IMR-90 (cell line): ENCODE measurements around the gene PCSK5. TPM values are rescaled to one million over a fixed set of nuclear protein-coding genes. Genes with fewer than 3 reads are reported as not detected.

Experiments used
- ATAC-seq: fragments of 200-7000 bp; cut with Tn5 transposase; 2 replicates; pipeline ENCODE4 v1.9.1; 2020; ENCODE audit warnings: low read depth, mild to moderate bottlenecking, moderate library complexity
- BruUV-seq: library from RNA; stranded (reverse); fragments of 400-500 nt; replicated peaks from 2 replicates; lab custom pipeline; 2021; lab: Mats Ljungman, UMichigan
- CTCF ChIA-PET: fragments of 300-600 bp; formaldehyde crosslinking; extraction: SDS; loops from one replicate; lab custom pipeline; 2021; ENCODE audit warnings: antibody characterized with exemption; lab: Yijun Ruan, JAX
- POLR2A ChIA-PET: fragments of 300-600 bp; sonication (Branson Sonifier 250); formaldehyde crosslinking; loops from one replicate; lab custom pipeline; 2022; ENCODE audit warnings: antibody characterized with exemption; ENCODE audit not compliant: unreplicated experiment; lab: Charles Lee
- DNase-seq: peaks from one replicate; pipeline ENCODE4 v3.0.0; 2013
- H2AFZ ChIP-seq: replicated peaks from 2 replicates; pipeline ENCODE3; 2013; ENCODE audit warnings: low read length, mild to moderate bottlenecking; ENCODE audit not compliant: poor library complexity
- H2AK5ac ChIP-seq: 2 replicates; pipeline ENCODE4 v1.6.1; 2013; ENCODE audit warnings: low read depth, low read length, inconsistent platforms
- H2AK9ac ChIP-seq: replicated peaks from 2 replicates; pipeline ENCODE3; 2013; ENCODE audit warnings: mild to moderate bottlenecking, low read depth, low read length, moderate library complexity; ENCODE audit not compliant: poor library complexity
- H2BK120ac ChIP-seq: 2 replicates; pipeline ENCODE4 v1.6.1; 2013; ENCODE audit warnings: low read depth, low read length, inconsistent platforms
- H2BK15ac ChIP-seq: 3 replicates; pipeline ENCODE4 v1.6.1; 2013; ENCODE audit warnings: low read depth, low read length, inconsistent platforms
- H2BK20ac ChIP-seq: 2 replicates; pipeline ENCODE4 v1.6.1; 2013; ENCODE audit warnings: low read depth, mild to moderate bottlenecking, inconsistent platforms, low read length, moderate library complexity
- H2BK5ac ChIP-seq: 2 replicates; pipeline ENCODE4 v1.6.1; 2013; ENCODE audit warnings: mild to moderate bottlenecking, low read depth, low read length, inconsistent platforms; ENCODE audit not compliant: poor library complexity, severe bottlenecking
- H3K14ac ChIP-seq: replicated peaks from 2 replicates; pipeline ENCODE4 v1.6.1; 2013; ENCODE audit warnings: low read depth, low read length, inconsistent platforms
- H3K18ac ChIP-seq: 2 replicates; pipeline ENCODE4 v1.6.1; 2013; ENCODE audit warnings: low read depth, low read length, control low read depth
- H3K23ac ChIP-seq: 2 replicates; pipeline ENCODE4 v1.6.1; 2013; ENCODE audit warnings: low read depth, low read length, inconsistent platforms
- H3K27ac ChIP-seq: 2 replicates; pipeline ENCODE4 v1.5.1; 2013; ENCODE audit warnings: mild to moderate bottlenecking, control low read depth, low read length; ENCODE audit not compliant: insufficient read depth
- H3K27me3 ChIP-seq: 2 replicates; pipeline ENCODE4 v1.6.1; 2013; ENCODE audit warnings: low read length; ENCODE audit not compliant: control insufficient read depth, insufficient read depth
- H3K36me3 ChIP-seq: 2 replicates; pipeline ENCODE4 v1.6.1; 2013; ENCODE audit warnings: low read length, mixed read lengths; ENCODE audit not compliant: control insufficient read depth, insufficient read depth
- H3K4ac ChIP-seq: 2 replicates; pipeline ENCODE4 v1.6.1; 2013; ENCODE audit warnings: low read depth, low read length, inconsistent platforms
- H3K4me1 ChIP-seq: 2 replicates; pipeline ENCODE4 v1.6.1; 2013; ENCODE audit warnings: low read length, mixed read lengths; ENCODE audit not compliant: control insufficient read depth, insufficient read depth
- H3K4me2 ChIP-seq: 2 replicates; pipeline ENCODE4 v1.6.1; 2013; ENCODE audit warnings: low read depth, mild to moderate bottlenecking, control low read depth, low read length, moderate library complexity
- H3K4me3 ChIP-seq: 2 replicates; pipeline ENCODE4 v1.5.1; 2013; ENCODE audit warnings: low read depth, mild to moderate bottlenecking, control low read depth, low read length, moderate library complexity; ENCODE audit not compliant: insufficient read depth
- H3K56ac ChIP-seq: 2 replicates; pipeline ENCODE4 v1.6.1; 2013; ENCODE audit warnings: low read length, inconsistent platforms; ENCODE audit not compliant: insufficient read depth; ENCODE audit errors: extremely low read depth
- H3K79me1 ChIP-seq, 2 experiments: 2 replicates each; pipeline ENCODE4 v1.6.1; 2013; ENCODE audit warnings: low read length in 2 of 2, inconsistent platforms in 1 of 2, low read depth in 1 of 2
- H3K9ac ChIP-seq: 2 replicates; pipeline ENCODE4 v1.6.1; 2013; ENCODE audit warnings: low read depth, low read length, control low read depth
- H3K9me1 ChIP-seq: 2 replicates; pipeline ENCODE4 v1.6.1; 2013; ENCODE audit warnings: low read length, inconsistent platforms; ENCODE audit not compliant: insufficient read depth
- H3K9me3 ChIP-seq: 2 replicates; pipeline ENCODE4 v1.6.1; 2013; ENCODE audit warnings: low read length; ENCODE audit not compliant: control insufficient read depth, insufficient read depth
- H4K20me1 ChIP-seq: 2 replicates; pipeline ENCODE4 v1.6.1; 2013; ENCODE audit warnings: low read length, inconsistent platforms; ENCODE audit not compliant: insufficient read depth
- H4K5ac ChIP-seq: 2 replicates; pipeline ENCODE4 v1.6.1; 2013; ENCODE audit warnings: mild to moderate bottlenecking, low read depth, low read length, control low read depth
- H4K8ac ChIP-seq, 2 experiments: 2 replicates each; pipeline ENCODE4 v1.6.1; 2013; ENCODE audit warnings: low read depth in 2 of 2, low read length in 2 of 2, control low read depth in 1 of 2, inconsistent platforms in 1 of 2
- H4K91ac ChIP-seq: 2 replicates; pipeline ENCODE4 v1.6.1; 2013; ENCODE audit warnings: low read depth, low read length, inconsistent platforms; ENCODE audit not compliant: insufficient read depth
- BHLHE40 ChIP-seq: fragments of 150-350 bp; IDR thresholded peaks from 2 replicates; pipeline ENCODE4 v1.6.1; 2016; ENCODE audit warnings: mild to moderate bottlenecking, low read depth, low read length
- CEBPB ChIP-seq: IDR thresholded peaks from 2 replicates; pipeline ENCODE4 v1.6.1; 2012; ENCODE audit warnings: low read depth, low read length, improper control_type of control experiment
- POLR2A ChIP-seq: IDR thresholded peaks from 2 replicates; pipeline ENCODE4 v1.6.1; 2012; ENCODE audit warnings: mild to moderate bottlenecking, low read depth, low read length
- RAD21 ChIP-seq: IDR thresholded peaks from 2 replicates; pipeline ENCODE4 v1.6.1; 2012; ENCODE audit warnings: low read length, improper control_type of control experiment
- RFX5 ChIP-seq: IDR thresholded peaks from 2 replicates; pipeline ENCODE4 v1.8.0; 2012; ENCODE audit warnings: low read depth, mild to moderate bottlenecking, low read length, moderate library complexity
- WGBS, 2 experiments: methylation state at CpG; one replicate each; pipeline versions ENCODE4 v1.1.5 to v1.1.7; 2013; ENCODE audit warnings: missing lambda C conversion rate in 2 of 2; ENCODE audit not compliant: insufficient read length in 1 of 2; ENCODE audit errors: extremely low coverage in 2 of 2; 5-methylcytosine and 5-hydroxymethylcytosine counted together
- dilution Hi-C: fragments of 300-500 bp; cut with HindIII; formaldehyde crosslinking; loops from one replicate; pipeline ENCODE4 v1.14.3; 2018; ENCODE audit warnings: low sequenced_read_pairs; ENCODE audit not compliant: unreplicated experiment
- in situ Hi-C: fragments of 300-500 bp; cut with MboI; formaldehyde crosslinking; loops from 3 replicates; pipeline ENCODE4 v1.14.3; 2019; ENCODE audit warnings: low sequenced_read_pairs, inconsistent platforms, mixed read lengths
- intact Hi-C: fragments of 100-400 bp; cut with micrococcal nuclease; formaldehyde crosslinking; loops from 2 replicates; pipeline ENCODE4 v1.10.0; 2022
- polyA plus RNA-seq, 3 experiments: library from polyadenylated mRNA; depleted of rRNA; stranded (reverse); fragments of >200 nt; gene quantifications; 2 replicates each; pipeline ENCODE4 v1.2.3, GENCODE V29; 2012; ENCODE audit warnings: low replicate concordance in 1 of 3
- total RNA-seq: library from RNA; depleted of rRNA; stranded (reverse); fragments of >200 nt; gene quantifications from 2 replicates; pipeline ENCODE4 v1.2.3, GENCODE V29; 2012
- TF ChIP-seq, protein P1 (sequence below): conservative IDR thresholded peaks from 2 replicates; pipeline ENCODE4 v1.5.1; 2012; ENCODE audit warnings: mild to moderate bottlenecking, low read depth, low read length, improper control_type of control experiment

PCSK5 gene
- total and polyA plus RNA-seq, 2 of the 4 experiments (the other 2 are of a cell fraction): 1.5 to 3.0 TPM

DNA sequence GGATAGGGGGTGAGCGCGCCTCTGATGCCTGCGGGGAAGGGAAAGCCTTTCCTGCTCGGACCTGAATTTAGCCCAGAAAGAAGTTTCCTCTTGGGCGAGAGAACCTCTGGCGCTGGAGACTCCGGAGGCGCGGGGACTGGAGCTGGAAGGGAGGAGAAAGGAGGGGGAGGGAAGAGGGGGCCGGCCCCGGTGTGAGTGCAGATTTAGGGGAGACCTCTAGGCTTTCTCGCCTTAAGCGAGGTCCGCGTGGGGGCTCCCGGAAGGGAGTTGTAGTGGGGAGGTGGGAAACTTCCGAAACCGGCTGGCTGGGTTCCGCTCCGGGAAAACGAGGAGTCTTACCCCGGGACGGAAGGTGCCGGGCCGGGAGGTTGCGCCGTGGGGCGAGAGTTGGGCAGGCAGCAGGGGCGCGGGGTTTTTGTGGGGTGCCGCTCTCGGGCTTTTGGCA, 1.3 kb downstream of the PCSK5 start:
- Histone ChIP-seq H3K27ac (peak overlapping the region; percentile 39; the same call in 1 of the 2 replicates), H2BK120ac (no peak overlapping the region), H2BK20ac (no peak overlapping the region), H2BK5ac (no peak overlapping the region), H3K4ac (no peak overlapping the region), H3K18ac (no peak overlapping the region; the same call in 1 of the 2 replicates), H2AK9ac (no peak overlapping the region), H2AFZ (peak overlapping the region; percentile 85), H3K4me1 (no peaks in the 10 kb centered on the region), H3K4me3 (peak overlapping the region; percentile 64), H3K27me3 (no peaks in the 10 kb centered on the region), H3K79me1 (0 out of 4 replicates have a peak, but pooled peaks cover 0 to 4% of the 10 kb centered on the region in 2 experiments), H3K14ac (no peak overlapping the region), H3K36me3 (no peaks in the 10 kb centered on the region), H3K4me2 (peak overlapping the region; percentile 94), H4K20me1 (no peaks in the 10 kb centered on the region), H4K8ac (no peak overlapping the region), H2AK5ac (no peak overlapping the region), H4K91ac (no peak overlapping the region), H3K9me3 (no peaks in the 10 kb centered on the region), H3K56ac (no peak overlapping the region), H4K5ac (no peak overlapping the region), H2BK15ac (no peak overlapping the region), H3K23ac (no peak overlapping the region), H3K9ac (peak overlapping the region; percentile 79), H3K9me1 (no peaks in the 10 kb centered on the region)
- no peak for ATAC-seq
- CTCF ChIA-PET: interaction anchor here (1.0 kb wide), 1 partner anchor 403 kb away, joined by 4 read pairs; no protein-coding TSS in a partner anchor
- dilution Hi-C loops: no loop called here
- BruUV-seq: no TSS peak
- POLR2A ChIA-PET: no interaction called here
- intact Hi-C loops: loop anchor here (2.0 to 10.0 kb wide), 9 partner anchors 106 to 501 kb away; partner anchors contain the start of gene RFK
- no peak for TF ChIP-seq RFX5
- TF ChIP-seq RAD21: no peak
- TF ChIP-seq POLR2A: no peak
- TF ChIP-seq BHLHE40: no peak
- no peak for TF ChIP-seq CEBPB
- TF ChIP-seq, protein P1, sequence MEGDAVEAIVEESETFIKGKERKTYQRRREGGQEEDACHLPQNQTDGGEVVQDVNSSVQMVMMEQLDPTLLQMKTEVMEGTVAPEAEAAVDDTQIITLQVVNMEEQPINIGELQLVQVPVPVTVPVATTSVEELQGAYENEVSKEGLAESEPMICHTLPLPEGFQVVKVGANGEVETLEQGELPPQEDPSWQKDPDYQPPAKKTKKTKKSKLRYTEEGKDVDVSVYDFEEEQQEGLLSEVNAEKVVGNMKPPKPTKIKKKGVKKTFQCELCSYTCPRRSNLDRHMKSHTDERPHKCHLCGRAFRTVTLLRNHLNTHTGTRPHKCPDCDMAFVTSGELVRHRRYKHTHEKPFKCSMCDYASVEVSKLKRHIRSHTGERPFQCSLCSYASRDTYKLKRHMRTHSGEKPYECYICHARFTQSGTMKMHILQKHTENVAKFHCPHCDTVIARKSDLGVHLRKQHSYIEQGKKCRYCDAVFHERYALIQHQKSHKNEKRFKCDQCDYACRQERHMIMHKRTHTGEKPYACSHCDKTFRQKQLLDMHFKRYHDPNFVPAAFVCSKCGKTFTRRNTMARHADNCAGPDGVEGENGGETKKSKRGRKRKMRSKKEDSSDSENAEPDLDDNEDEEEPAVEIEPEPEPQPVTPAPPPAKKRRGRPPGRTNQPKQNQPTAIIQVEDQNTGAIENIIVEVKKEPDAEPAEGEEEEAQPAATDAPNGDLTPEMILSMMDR: no peak
- no peak for DNase-seq
- 2% methylated on average over 10 of the region's 32 CpGs; no CpG with 5 or more reads in 1 of the 2 experiments for WGBS, 2 experiments
- in situ Hi-C loops: loop anchor here (25.0 kb wide), 1 partner anchor 821 kb away; no protein-coding TSS in a partner anchor
